WTC11 (cell line): Measurements from ENCODE around the gene ERAP2.

Source experiments
- ESRRA ChIP-seq: sonication (generic); formaldehyde crosslinking; IDR thresholded peaks from 2 replicates; pipeline ENCODE4 v1.8.1; 2022; ENCODE audit warnings: mild to moderate bottlenecking, missing genetic modification reagents, borderline replicate concordance
- MAX ChIP-seq: sonication (generic); formaldehyde crosslinking; IDR thresholded peaks from 2 replicates; pipeline ENCODE4 v1.8.0; 2022; ENCODE audit warnings: mild to moderate bottlenecking, missing genetic modification reagents
- TEAD4 ChIP-seq: sonication (generic); formaldehyde crosslinking; IDR thresholded peaks from 2 replicates; pipeline ENCODE4 v1.8.0; 2022; ENCODE audit warnings: mild to moderate bottlenecking, missing genetic modification reagents
- USF2 ChIP-seq: sonication (generic); formaldehyde crosslinking; IDR thresholded peaks from 2 replicates; pipeline ENCODE4 v1.8.1; 2023; ENCODE audit warnings: mild to moderate bottlenecking, missing genetic modification reagents, moderate library complexity
- TF ChIP-seq, protein P1 (sequence below): fragments of 200-600 bp; IDR thresholded peaks from 2 replicates; pipeline ENCODE4 v1.8.0; 2022; ENCODE audit warnings: antibody characterized with exemption
- TF ChIP-seq, protein P2 (sequence below): sonication (generic); formaldehyde crosslinking; IDR thresholded peaks from 2 replicates; pipeline ENCODE4 v1.8.1; 2022; ENCODE audit warnings: low read depth, missing genetic modification reagents, borderline replicate concordance
- TF ChIP-seq, protein P3 (sequence below): sonication (generic); formaldehyde crosslinking; conservative IDR thresholded peaks from 2 replicates; pipeline ENCODE4 v1.8.1; 2022; ENCODE audit warnings: mild to moderate bottlenecking, missing genetic modification reagents

DNA sequence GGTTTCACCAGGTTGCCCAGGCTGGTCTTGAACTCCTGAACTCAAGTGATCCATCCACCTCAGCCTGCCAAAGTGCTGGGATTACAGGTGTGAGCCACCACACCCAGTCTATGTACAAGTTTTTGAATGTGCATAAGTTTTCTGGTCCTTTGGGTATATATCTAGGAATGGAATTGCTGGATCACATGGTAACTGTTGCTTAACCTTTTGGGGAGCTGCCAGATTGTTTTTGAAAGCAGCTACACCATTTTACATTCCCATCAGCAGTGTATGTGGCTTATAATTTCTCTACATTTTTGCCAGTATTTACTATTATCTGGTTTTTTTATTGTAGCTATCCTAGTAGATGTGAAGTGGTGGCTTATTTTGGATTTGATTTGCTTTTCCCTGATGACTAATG lies 50.7 kb downstream of the ERAP2 start:
- TF ChIP-seq, protein P1, sequence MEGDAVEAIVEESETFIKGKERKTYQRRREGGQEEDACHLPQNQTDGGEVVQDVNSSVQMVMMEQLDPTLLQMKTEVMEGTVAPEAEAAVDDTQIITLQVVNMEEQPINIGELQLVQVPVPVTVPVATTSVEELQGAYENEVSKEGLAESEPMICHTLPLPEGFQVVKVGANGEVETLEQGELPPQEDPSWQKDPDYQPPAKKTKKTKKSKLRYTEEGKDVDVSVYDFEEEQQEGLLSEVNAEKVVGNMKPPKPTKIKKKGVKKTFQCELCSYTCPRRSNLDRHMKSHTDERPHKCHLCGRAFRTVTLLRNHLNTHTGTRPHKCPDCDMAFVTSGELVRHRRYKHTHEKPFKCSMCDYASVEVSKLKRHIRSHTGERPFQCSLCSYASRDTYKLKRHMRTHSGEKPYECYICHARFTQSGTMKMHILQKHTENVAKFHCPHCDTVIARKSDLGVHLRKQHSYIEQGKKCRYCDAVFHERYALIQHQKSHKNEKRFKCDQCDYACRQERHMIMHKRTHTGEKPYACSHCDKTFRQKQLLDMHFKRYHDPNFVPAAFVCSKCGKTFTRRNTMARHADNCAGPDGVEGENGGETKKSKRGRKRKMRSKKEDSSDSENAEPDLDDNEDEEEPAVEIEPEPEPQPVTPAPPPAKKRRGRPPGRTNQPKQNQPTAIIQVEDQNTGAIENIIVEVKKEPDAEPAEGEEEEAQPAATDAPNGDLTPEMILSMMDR = no peak
- TF ChIP-seq ESRRA (no peak), MAX (CRISPR knock-in tag) (no peak), USF2 (no peak), TEAD4 (no peak)
- TF ChIP-seq, protein P2, sequence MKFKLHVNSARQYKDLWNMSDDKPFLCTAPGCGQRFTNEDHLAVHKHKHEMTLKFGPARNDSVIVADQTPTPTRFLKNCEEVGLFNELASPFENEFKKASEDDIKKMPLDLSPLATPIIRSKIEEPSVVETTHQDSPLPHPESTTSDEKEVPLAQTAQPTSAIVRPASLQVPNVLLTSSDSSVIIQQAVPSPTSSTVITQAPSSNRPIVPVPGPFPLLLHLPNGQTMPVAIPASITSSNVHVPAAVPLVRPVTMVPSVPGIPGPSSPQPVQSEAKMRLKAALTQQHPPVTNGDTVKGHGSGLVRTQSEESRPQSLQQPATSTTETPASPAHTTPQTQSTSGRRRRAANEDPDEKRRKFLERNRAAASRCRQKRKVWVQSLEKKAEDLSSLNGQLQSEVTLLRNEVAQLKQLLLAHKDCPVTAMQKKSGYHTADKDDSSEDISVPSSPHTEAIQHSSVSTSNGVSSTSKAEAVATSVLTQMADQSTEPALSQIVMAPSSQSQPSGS = no peak
- TF ChIP-seq, protein P3, sequence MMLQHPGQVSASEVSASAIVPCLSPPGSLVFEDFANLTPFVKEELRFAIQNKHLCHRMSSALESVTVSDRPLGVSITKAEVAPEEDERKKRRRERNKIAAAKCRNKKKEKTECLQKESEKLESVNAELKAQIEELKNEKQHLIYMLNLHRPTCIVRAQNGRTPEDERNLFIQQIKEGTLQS = no peak
